Trophoblast cell (in vitro differentiated cells and primary cell): ENCODE measurements around the gene DPH1.

ENCODE experiments used
- DNase-seq, 2 donors: peaks; one replicate each; pipeline ENCODE4 v3.0.0-alpha.2; 2016
- H2AFZ ChIP-seq: 2 replicates; pipeline ENCODE4 v1.6.1; 2013; ENCODE audit warnings: low read length, moderate library complexity, mild to moderate bottlenecking; ENCODE audit not compliant: insufficient read depth, poor library complexity
- H2AK5ac ChIP-seq: 2 replicates; pipeline ENCODE4 v1.6.1; 2013; ENCODE audit warnings: mild to moderate bottlenecking, low read length
- H2BK120ac ChIP-seq: 2 replicates; pipeline ENCODE4 v1.6.1; 2013; ENCODE audit warnings: low read length, mild to moderate bottlenecking, moderate library complexity; ENCODE audit not compliant: insufficient read depth, poor library complexity
- H2BK12ac ChIP-seq: 2 replicates; pipeline ENCODE4 v1.6.1; 2013; ENCODE audit warnings: mild to moderate bottlenecking, low read length, moderate library complexity
- H2BK5ac ChIP-seq: 2 replicates; pipeline ENCODE4 v1.6.1; 2013; ENCODE audit warnings: low read length, low read depth, moderate library complexity, mild to moderate bottlenecking; ENCODE audit not compliant: poor library complexity
- H3K14ac ChIP-seq: 2 replicates; pipeline ENCODE4 v1.6.1; 2013; ENCODE audit warnings: mild to moderate bottlenecking, low read length
- H3K18ac ChIP-seq: 2 replicates; pipeline ENCODE4 v1.6.1; 2013; ENCODE audit warnings: mild to moderate bottlenecking, low read length
- H3K23ac ChIP-seq: 2 replicates; pipeline ENCODE4 v1.6.1; 2013; ENCODE audit warnings: low read length
- H3K27ac ChIP-seq: 2 replicates; pipeline ENCODE4 v1.5.1; 2013; ENCODE audit warnings: low read depth, mild to moderate bottlenecking, inconsistent platforms, low read length, moderate library complexity
- H3K27me3 ChIP-seq: 2 replicates; pipeline ENCODE4 v1.6.1; 2013; ENCODE audit warnings: inconsistent platforms, mild to moderate bottlenecking, low read length, moderate library complexity; ENCODE audit not compliant: insufficient read depth
- H3K36me3 ChIP-seq, 2 experiments: 1 replicate in 1 of 2; 2 replicates in 1 of 2; pipeline ENCODE4 v1.6.1; 2013; ENCODE audit warnings: low read length in 2 of 2, mild to moderate bottlenecking in 2 of 2, moderate library complexity in 1 of 2; ENCODE audit not compliant: insufficient read depth in 2 of 2, control insufficient read depth in 1 of 2
- H3K4ac ChIP-seq: 2 replicates; pipeline ENCODE4 v1.6.1; 2013; ENCODE audit warnings: low read depth, mild to moderate bottlenecking, low read length, moderate library complexity
- H3K4me1 ChIP-seq, 2 experiments: 1 replicate in 1 of 2; 2 replicates in 1 of 2; pipeline ENCODE4 v1.6.1; 2013; ENCODE audit warnings: low read length in 2 of 2, mild to moderate bottlenecking in 2 of 2, moderate library complexity in 1 of 2; ENCODE audit not compliant: insufficient read depth in 2 of 2, control insufficient read depth in 1 of 2
- H3K4me2 ChIP-seq: 2 replicates; pipeline ENCODE4 v1.6.1; 2013; ENCODE audit warnings: inconsistent platforms, mild to moderate bottlenecking, low read length, moderate library complexity
- H3K4me3 ChIP-seq: 2 replicates; pipeline ENCODE4 v1.5.1; 2013; ENCODE audit warnings: mild to moderate bottlenecking, low read depth, low read length, inconsistent platforms
- H3K79me1 ChIP-seq: one replicate; pipeline ENCODE4 v1.6.1; 2013; ENCODE audit warnings: low read length
- H3K79me2 ChIP-seq: 2 replicates; pipeline ENCODE4 v1.6.1; 2013; ENCODE audit warnings: low read length, mild to moderate bottlenecking; ENCODE audit not compliant: control insufficient read depth, insufficient read depth, poor library complexity
- H3K9ac ChIP-seq: 2 replicates; pipeline ENCODE4 v1.6.1; 2013; ENCODE audit warnings: mild to moderate bottlenecking, low read length
- H3K9me3 ChIP-seq: 2 replicates; pipeline ENCODE4 v1.6.1; 2013; ENCODE audit warnings: low read depth, mild to moderate bottlenecking, control low read depth, inconsistent platforms, low read length; ENCODE audit not compliant: insufficient read depth
- H4K12ac ChIP-seq: 2 replicates; pipeline ENCODE4 v1.6.1; 2013; ENCODE audit warnings: low read depth, mild to moderate bottlenecking, low read length, moderate library complexity
- H4K8ac ChIP-seq: 2 replicates; pipeline ENCODE4 v1.6.1; 2013; ENCODE audit warnings: low read depth, mild to moderate bottlenecking, low read length, moderate library complexity
- H4K91ac ChIP-seq: one replicate; pipeline ENCODE4 v1.6.1; 2013; ENCODE audit warnings: low read depth, mild to moderate bottlenecking, low read length, moderate library complexity
- WGBS: extraction: QIAGEN DNeasy Blood & Tissue Kit; methylation state at CpG from one replicate; pipeline ENCODE4 v1.1.7; 2013; ENCODE audit warnings: missing lambda C conversion rate; ENCODE audit not compliant: insufficient read length, insufficient coverage; ENCODE audit errors: extremely low coverage; 5-methylcytosine and 5-hydroxymethylcytosine counted together

Gene DPH1

GRCh38 chr17:1985686-1986085, 44.3 kb upstream of the DPH1 start:
- H3K4me1 ChIP-seq: no peaks in the 10 kb centered on the region
- H3K79me2 ChIP-seq: no peaks in the 10 kb centered on the region
- H4K12ac ChIP-seq: no peak overlapping the region
- no peak overlapping the region for H3K9ac ChIP-seq
- H3K27me3 ChIP-seq: no peaks in the 10 kb centered on the region
- no peaks in the 10 kb centered on the region for H3K9me3 ChIP-seq
- H3K23ac ChIP-seq: no peak overlapping the region
- H3K27ac ChIP-seq: no peak overlapping the region
- no peak overlapping the region for H2AFZ ChIP-seq
- no peaks in the 10 kb centered on the region for H3K36me3 ChIP-seq
- no peak overlapping the region for H3K18ac ChIP-seq
- no peak overlapping the region for H4K8ac ChIP-seq
- no peak for DNase-seq
- H2BK5ac ChIP-seq: no peak overlapping the region
- H2BK12ac ChIP-seq: no peak overlapping the region
- no peak overlapping the region for H4K91ac ChIP-seq
- H3K4me3 ChIP-seq: no peak overlapping the region
- H3K4me2 ChIP-seq: no peak overlapping the region
- H3K4ac ChIP-seq: no peak overlapping the region
- no peak overlapping the region for H2AK5ac ChIP-seq
- H3K79me1 ChIP-seq: no peaks in the 10 kb centered on the region
- H3K14ac ChIP-seq: no peak overlapping the region
- H2BK120ac ChIP-seq: no peak overlapping the region
- WGBS: no CpG with 5 or more reads among the region's 4 CpGs

GRCh38 chr17:1986783-1987451, 43.0 kb upstream of the DPH1 start:
- Histone ChIP-seq H3K9ac (no peak overlapping the region), H4K12ac (no peak overlapping the region), H4K8ac (no peak overlapping the region), H3K36me3 (no peaks in the 10 kb centered on the region), H3K4me3 (no peak overlapping the region), H3K9me3 (no peaks in the 10 kb centered on the region), H2BK120ac (no peak overlapping the region), H3K14ac (no peak overlapping the region), H2BK12ac (no peak overlapping the region), H3K4ac (no peak overlapping the region), H3K79me2 (no peaks in the 10 kb centered on the region), H3K4me1 (no peaks in the 10 kb centered on the region), H4K91ac (no peak overlapping the region), H3K18ac (no peak overlapping the region), H2BK5ac (no peak overlapping the region), H3K27me3 (no peaks in the 10 kb centered on the region), H3K27ac (no peak overlapping the region), H2AFZ (no peak overlapping the region), H3K79me1 (no peaks in the 10 kb centered on the region), H3K4me2 (no peak overlapping the region), H3K23ac (no peak overlapping the region), H2AK5ac (no peak overlapping the region)
- WGBS: no CpG with 5 or more reads among the region's 18 CpGs
- no peak for DNase-seq

GRCh38 chr17:1989135-1989534, 40.8 kb upstream of the DPH1 start:
- H2AK5ac ChIP-seq: no peak overlapping the region
- H3K9ac ChIP-seq: no peak overlapping the region
- H3K4me3 ChIP-seq: no peak overlapping the region
- no peaks in the 10 kb centered on the region for H3K79me2 ChIP-seq
- no CpG with 5 or more reads among the region's 10 CpGs for WGBS
- no peaks in the 10 kb centered on the region for H3K4me1 ChIP-seq
- H3K18ac ChIP-seq: no peak overlapping the region
- no peak overlapping the region for H2BK120ac ChIP-seq
- no peak for DNase-seq
- no peak overlapping the region for H2BK12ac ChIP-seq
- no peaks in the 10 kb centered on the region for H3K9me3 ChIP-seq
- H3K36me3 ChIP-seq: no peaks in the 10 kb centered on the region
- H2BK5ac ChIP-seq: no peak overlapping the region
- no peak overlapping the region for H3K14ac ChIP-seq
- H2AFZ ChIP-seq: no peak overlapping the region
- H3K27ac ChIP-seq: no peak overlapping the region
- H3K79me1 ChIP-seq: no peaks in the 10 kb centered on the region
- H3K4ac ChIP-seq: no peak overlapping the region
- no peak overlapping the region for H3K4me2 ChIP-seq
- H4K8ac ChIP-seq: no peak overlapping the region
- H3K23ac ChIP-seq: no peak overlapping the region
- H3K27me3 ChIP-seq: no peaks in the 10 kb centered on the region
- no peak overlapping the region for H4K91ac ChIP-seq
- H4K12ac ChIP-seq: no peak overlapping the region

GRCh38 chr17:1992541-1992940, 37.4 kb upstream of the DPH1 start:
- no peak for DNase-seq
- H3K36me3 ChIP-seq: no peaks in the 10 kb centered on the region
- H3K9ac ChIP-seq: no peak overlapping the region
- H2BK12ac ChIP-seq: no peak overlapping the region
- H3K14ac ChIP-seq: no peak overlapping the region
- no peaks in the 10 kb centered on the region for H3K79me2 ChIP-seq
- no peaks in the 10 kb centered on the region for H3K4me1 ChIP-seq
- H2BK5ac ChIP-seq: no peak overlapping the region
- no peaks in the 10 kb centered on the region for H3K9me3 ChIP-seq
- H2BK120ac ChIP-seq: no peak overlapping the region
- no peak overlapping the region for H3K23ac ChIP-seq
- H4K91ac ChIP-seq: no peak overlapping the region
- H3K4me2 ChIP-seq: no peak overlapping the region
- H4K8ac ChIP-seq: no peak overlapping the region
- H3K18ac ChIP-seq: no peak overlapping the region
- no peak overlapping the region for H2AK5ac ChIP-seq
- no peak overlapping the region for H2AFZ ChIP-seq
- H3K79me1 ChIP-seq: no peaks in the 10 kb centered on the region
- H3K4ac ChIP-seq: no peak overlapping the region
- H3K27ac ChIP-seq: no peak overlapping the region
- no peaks in the 10 kb centered on the region for H3K27me3 ChIP-seq
- no peak overlapping the region for H4K12ac ChIP-seq
- WGBS: no CpG with 5 or more reads among the region's 10 CpGs
- H3K4me3 ChIP-seq: no peak overlapping the region
